Renal cortex interstitium (tissue), 11 donors: Measurements from ENCODE around the gene TNNC2. TPM values are rescaled to one million over a fixed set of nuclear protein-coding genes. Genes with fewer than 3 reads are reported as not detected.
"Not testable (repeated sequence)": the region's sequence is repeated elsewhere in the genome, so short reads cannot be mapped to it uniquely, and the experiment has no call there.

Experiments
- DNase-seq, 11 donors: peaks; one replicate each; pipeline ENCODE4 v3.0.0-alpha.2; 2013; ENCODE audit warnings: low read depth in 9 of 11, low spot score in 4 of 11; ENCODE audit errors: extremely low read depth in 1 of 11
- polyA plus RNA-seq, 3 donors: library from polyadenylated mRNA; unstranded; fragments of 120-200 nt; gene quantifications; one replicate each; pipeline ENCODE4 v1.2.1, GENCODE V29; 2013; ENCODE audit not compliant: insufficient read length in 3 of 3

TNNC2 gene
- polyA plus RNA-seq, 3 donors = 0.50 to 2.5 (median 0.50) TPM

GRCh38 chr20:45829673-45830106, 2.6 kb upstream of the TNNC2 start:
- DNase-seq = not testable (repeated sequence)

GRCh38 chr20:45828589-45828988, 1.5 kb upstream of the TNNC2 start:
- DNase-seq = no peak

GRCh38 chr20:45827712-45828111, 600 bp upstream of the TNNC2 start:
- DNase-seq = no peak

GRCh38 chr20:45826381-45827019, 612 bp downstream of the TNNC2 start:
- no peak for DNase-seq

GRCh38 chr20:45823949-45824835, 2.9 kb downstream of the TNNC2 start:
- DNase-seq = no peak

GRCh38 chr20:45822857-45823256, 4.3 kb downstream of the TNNC2 start:
- peak in 1 of 11 donors; percentile 45 for DNase-seq

- DNase-seq = no peak
These were observed 5.2 kb downstream of the TNNC2 start for GRCh38 chr20:45821947-45822346.

GRCh38 chr20:45819466-45819865, 7.6 kb downstream of the TNNC2 start:
- DNase-seq = no peak

GRCh38 chr20:45818239-45818638, 8.9 kb downstream of the TNNC2 start:
- no peak for DNase-seq

GRCh38 chr20:45817376-45818194, 9.5 kb downstream of the TNNC2 start:
- DNase-seq = no peak

- no peak for DNase-seq
These were observed 10.2 kb downstream of the TNNC2 start for GRCh38 chr20:45816951-45817350.

GRCh38 chr20:45814314-45814713, 12.8 kb downstream of the TNNC2 start:
- no peak for DNase-seq

GRCh38 chr20:45813489-45813888, 13.6 kb downstream of the TNNC2 start:
- no peak for DNase-seq

- no peak for DNase-seq
These were observed 14.1 kb downstream of the TNNC2 start for GRCh38 chr20:45813006-45813340.

- DNase-seq = peak; percentile 96 to 100 (median 99)
These were observed 14.7 kb downstream of the TNNC2 start, which contains the start of gene UBE2C for GRCh38 chr20:45812157-45813005. UBE2C (plus strand) TSS chr20:45812644; CDS start chr20:45812696, 52 bp downstream.

- DNase-seq = no peak
These were observed 16.7 kb downstream of the TNNC2 start for GRCh38 chr20:45810191-45810970.

- no peak for DNase-seq
These were observed 25.3 kb downstream of the TNNC2 start for GRCh38 chr20:45801851-45802250.
